ENCODE data around the gene RYR3.

RYR3 gene

DNA sequence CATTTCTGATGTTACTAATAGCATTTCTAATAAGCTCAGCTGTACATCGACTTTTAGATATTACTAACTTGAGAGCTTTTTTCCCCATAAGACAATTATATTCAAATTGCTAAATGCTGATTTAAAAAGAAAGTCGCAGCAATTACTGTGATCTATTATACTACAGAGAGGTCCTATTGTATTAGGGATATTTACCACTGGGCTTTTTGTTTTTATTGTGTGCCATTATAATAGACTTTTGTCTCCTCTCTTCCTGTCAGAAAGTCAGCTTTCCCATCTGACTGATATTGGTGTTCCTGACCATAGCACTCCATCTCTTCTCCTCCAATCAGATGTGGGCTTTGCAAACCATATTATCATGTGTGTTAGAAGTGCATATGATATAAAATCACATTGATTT, 27.2 kb upstream of the RYR3 start:
- no peak overlapping the region for H3K27ac ChIP-seq (ENCODE audit: low read length)
- H3K4me3 ChIP-seq (ENCODE audit: low read length): no peak overlapping the region
- H3K4me2 ChIP-seq (ENCODE audit: low read depth, low read length): no peak overlapping the region
- H2AFZ ChIP-seq (ENCODE audit: low read length): no peak overlapping the region
- H3K4me1 ChIP-seq (ENCODE audit: low read length): 0 out of 2 replicates have a peak, but pooled peaks cover 5% of the 10 kb centered on the region
- DNase-seq: no peak
- no peaks in the 10 kb centered on the region for H3K27me3 ChIP-seq (replicated peaks; ENCODE audit: insufficient read depth, low read length)
- H3K79me2 ChIP-seq (ENCODE audit: low read length): no peaks in the 10 kb centered on the region
- TF ChIP-seq, protein P1, sequence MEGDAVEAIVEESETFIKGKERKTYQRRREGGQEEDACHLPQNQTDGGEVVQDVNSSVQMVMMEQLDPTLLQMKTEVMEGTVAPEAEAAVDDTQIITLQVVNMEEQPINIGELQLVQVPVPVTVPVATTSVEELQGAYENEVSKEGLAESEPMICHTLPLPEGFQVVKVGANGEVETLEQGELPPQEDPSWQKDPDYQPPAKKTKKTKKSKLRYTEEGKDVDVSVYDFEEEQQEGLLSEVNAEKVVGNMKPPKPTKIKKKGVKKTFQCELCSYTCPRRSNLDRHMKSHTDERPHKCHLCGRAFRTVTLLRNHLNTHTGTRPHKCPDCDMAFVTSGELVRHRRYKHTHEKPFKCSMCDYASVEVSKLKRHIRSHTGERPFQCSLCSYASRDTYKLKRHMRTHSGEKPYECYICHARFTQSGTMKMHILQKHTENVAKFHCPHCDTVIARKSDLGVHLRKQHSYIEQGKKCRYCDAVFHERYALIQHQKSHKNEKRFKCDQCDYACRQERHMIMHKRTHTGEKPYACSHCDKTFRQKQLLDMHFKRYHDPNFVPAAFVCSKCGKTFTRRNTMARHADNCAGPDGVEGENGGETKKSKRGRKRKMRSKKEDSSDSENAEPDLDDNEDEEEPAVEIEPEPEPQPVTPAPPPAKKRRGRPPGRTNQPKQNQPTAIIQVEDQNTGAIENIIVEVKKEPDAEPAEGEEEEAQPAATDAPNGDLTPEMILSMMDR (IDR thresholded peaks at IDR 0.05; ENCODE audit: low read length): no peak
- no peak for TF ChIP-seq EZH2phosphoT487 (IDR thresholded peaks at IDR 0.05; ENCODE audit: low read length)
- TF ChIP-seq EZH2 (optimal IDR thresholded peaks at IDR 0.05; ENCODE audit: low read depth, low read length): no peak
- no peaks in the 10 kb centered on the region for H3K9me2 ChIP-seq (replicated peaks; ENCODE audit: insufficient read depth, low read length)
- H3K36me3 ChIP-seq (replicated peaks; ENCODE audit: insufficient read depth, low read length): no peaks in the 10 kb centered on the region
- no peak overlapping the region for H3K9ac ChIP-seq (ENCODE audit: low read length)
- no peaks in the 10 kb centered on the region for H3K9me3 ChIP-seq (replicated peaks; ENCODE audit: insufficient read depth, low read length)
- no peaks in the 10 kb centered on the region for H4K20me1 ChIP-seq (ENCODE audit: insufficient read depth, low read length)
- H3F3A ChIP-seq (ENCODE audit: insufficient read depth, low read length): no peaks in the 10 kb centered on the region

DNA sequence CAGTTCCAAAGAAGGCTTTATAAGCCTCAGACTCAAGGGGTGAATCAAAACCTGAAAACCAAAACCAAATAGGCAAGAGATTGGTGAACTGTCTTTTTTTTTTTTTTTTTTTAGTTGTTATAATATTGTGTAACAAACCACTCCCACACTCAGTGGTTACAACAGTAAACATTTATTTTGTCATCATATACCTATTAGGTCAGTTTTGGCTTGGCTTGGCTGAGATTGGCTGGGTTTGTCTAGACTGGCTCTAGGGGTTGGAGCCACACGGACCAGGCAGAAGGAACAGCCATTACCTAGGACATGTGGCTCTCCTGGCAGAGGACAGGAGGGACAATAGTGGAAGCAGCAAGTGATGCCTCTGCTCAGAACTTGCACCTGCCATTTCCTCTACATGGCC, 26.4 kb upstream of the RYR3 start:
- H3K27ac ChIP-seq (ENCODE audit: low read length): no peak overlapping the region
- no peak overlapping the region for H3K9ac ChIP-seq (ENCODE audit: low read length)
- H3K9me3 ChIP-seq (replicated peaks; ENCODE audit: insufficient read depth, low read length): no peaks in the 10 kb centered on the region
- H3K4me3 ChIP-seq (ENCODE audit: low read length): no peak overlapping the region
- no peaks in the 10 kb centered on the region for H3F3A ChIP-seq (ENCODE audit: insufficient read depth, low read length)
- no peaks in the 10 kb centered on the region for H3K9me2 ChIP-seq (replicated peaks; ENCODE audit: insufficient read depth, low read length)
- H3K4me2 ChIP-seq (ENCODE audit: low read depth, low read length): no peak overlapping the region
- H2AFZ ChIP-seq (ENCODE audit: low read length): no peak overlapping the region
- no peaks in the 10 kb centered on the region for H3K36me3 ChIP-seq (replicated peaks; ENCODE audit: insufficient read depth, low read length)
- H4K20me1 ChIP-seq (ENCODE audit: insufficient read depth, low read length): no peaks in the 10 kb centered on the region
- DNase-seq: no peak
- H3K79me2 ChIP-seq (ENCODE audit: low read length): no peaks in the 10 kb centered on the region
- no peaks in the 10 kb centered on the region for H3K27me3 ChIP-seq (replicated peaks; ENCODE audit: insufficient read depth, low read length)
- H3K4me1 ChIP-seq (ENCODE audit: low read length): 0 out of 2 replicates have a peak, but pooled peaks cover 5% of the 10 kb centered on the region
- TF ChIP-seq EZH2phosphoT487 (IDR thresholded peaks at IDR 0.05; ENCODE audit: low read length) (no peak), EZH2 (optimal IDR thresholded peaks at IDR 0.05; ENCODE audit: low read depth, low read length) (no peak)
- TF ChIP-seq, protein P1 (IDR thresholded peaks at IDR 0.05; ENCODE audit: low read length): no peak

DNA sequence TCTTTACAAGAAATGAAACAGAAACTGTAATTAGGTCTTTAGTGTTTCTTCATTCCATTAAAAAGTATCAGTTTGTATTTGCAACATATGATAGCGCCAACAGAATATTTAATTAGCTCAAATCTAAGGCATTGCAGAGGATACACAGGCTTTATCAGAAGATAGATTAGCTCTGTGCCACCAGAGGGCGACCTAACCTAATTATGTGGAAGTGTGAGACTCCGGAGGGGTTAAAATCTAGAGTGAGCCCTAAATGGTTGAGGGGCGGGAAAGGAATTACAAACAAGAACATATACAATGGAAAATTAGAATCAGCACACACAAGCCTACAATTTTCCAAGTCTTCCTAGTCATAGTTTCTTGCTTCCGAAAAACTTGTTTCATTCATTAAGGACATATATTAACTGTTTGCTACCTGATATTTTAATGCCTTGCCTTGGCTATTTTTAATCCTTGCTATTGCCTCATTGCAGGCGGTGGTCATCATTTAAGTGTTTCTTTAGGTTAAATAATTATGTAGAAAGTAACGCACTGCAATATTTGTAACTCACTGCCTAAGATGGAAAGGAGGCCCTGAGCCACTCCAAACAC, 18.0 kb upstream of the RYR3 start:
- no peaks in the 10 kb centered on the region for H3F3A ChIP-seq (ENCODE audit: insufficient read depth, low read length)
- H3K9me2 ChIP-seq (replicated peaks; ENCODE audit: insufficient read depth, low read length): no peaks in the 10 kb centered on the region
- no peaks in the 10 kb centered on the region for H3K36me3 ChIP-seq (replicated peaks; ENCODE audit: insufficient read depth, low read length)
- H4K20me1 ChIP-seq (ENCODE audit: insufficient read depth, low read length): no peaks in the 10 kb centered on the region
- no peak overlapping the region for H3K27ac ChIP-seq (ENCODE audit: low read length)
- TF ChIP-seq, protein P1 (IDR thresholded peaks at IDR 0.05; ENCODE audit: low read length): peak; percentile 87
- no peak for TF ChIP-seq EZH2 (optimal IDR thresholded peaks at IDR 0.05; ENCODE audit: low read depth, low read length)
- no peaks in the 10 kb centered on the region for H3K9me3 ChIP-seq (replicated peaks; ENCODE audit: insufficient read depth, low read length)
- H3K4me1 ChIP-seq (ENCODE audit: low read length): no peaks in the 10 kb centered on the region
- no peaks in the 10 kb centered on the region for H3K79me2 ChIP-seq (ENCODE audit: low read length)
- no peak overlapping the region for H3K4me2 ChIP-seq (ENCODE audit: low read depth, low read length)
- H3K4me3 ChIP-seq (ENCODE audit: low read length): no peak overlapping the region
- no peak overlapping the region for H3K9ac ChIP-seq (ENCODE audit: low read length)
- H3K27me3 ChIP-seq (replicated peaks; ENCODE audit: insufficient read depth, low read length): no peaks in the 10 kb centered on the region
- peak; percentile 61 for DNase-seq
- no peak overlapping the region for H2AFZ ChIP-seq (ENCODE audit: low read length)
